ENCODE data around the gene CCDC197. TPM values are rescaled to one million over a fixed set of nuclear protein-coding genes. Genes with fewer than 3 reads are reported as not detected.

CCDC197 gene
- total RNA-seq, 1 donor from 2014 or later, result not detected

- intact Hi-C loops (cut with DNase I), result loop anchor here (5.0 kb wide), 1 partner anchor 93 kb away; no protein-coding TSS in a partner anchor
- Histone ChIP-seq H3K27me3 (no peaks in the 10 kb centered on the region), H3K27ac (no peak overlapping the region), H3K36me3 (peaks cover 51% of the 10 kb centered on the region), H3K4me3 (no peak overlapping the region), H3K4me1 (peaks cover 13% of the 10 kb centered on the region), H3K9me3 (no peaks in the 10 kb centered on the region)
- TF ChIP-seq, protein P1, sequence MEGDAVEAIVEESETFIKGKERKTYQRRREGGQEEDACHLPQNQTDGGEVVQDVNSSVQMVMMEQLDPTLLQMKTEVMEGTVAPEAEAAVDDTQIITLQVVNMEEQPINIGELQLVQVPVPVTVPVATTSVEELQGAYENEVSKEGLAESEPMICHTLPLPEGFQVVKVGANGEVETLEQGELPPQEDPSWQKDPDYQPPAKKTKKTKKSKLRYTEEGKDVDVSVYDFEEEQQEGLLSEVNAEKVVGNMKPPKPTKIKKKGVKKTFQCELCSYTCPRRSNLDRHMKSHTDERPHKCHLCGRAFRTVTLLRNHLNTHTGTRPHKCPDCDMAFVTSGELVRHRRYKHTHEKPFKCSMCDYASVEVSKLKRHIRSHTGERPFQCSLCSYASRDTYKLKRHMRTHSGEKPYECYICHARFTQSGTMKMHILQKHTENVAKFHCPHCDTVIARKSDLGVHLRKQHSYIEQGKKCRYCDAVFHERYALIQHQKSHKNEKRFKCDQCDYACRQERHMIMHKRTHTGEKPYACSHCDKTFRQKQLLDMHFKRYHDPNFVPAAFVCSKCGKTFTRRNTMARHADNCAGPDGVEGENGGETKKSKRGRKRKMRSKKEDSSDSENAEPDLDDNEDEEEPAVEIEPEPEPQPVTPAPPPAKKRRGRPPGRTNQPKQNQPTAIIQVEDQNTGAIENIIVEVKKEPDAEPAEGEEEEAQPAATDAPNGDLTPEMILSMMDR (IDR thresholded peaks at IDR 0.05), result no peak
- ATAC-seq (no peak), DNase-seq (peak; percentile 62)
These were observed 47.5 kb downstream of the CCDC197 start for GRCh38 chr14:94044476-94045091.

- H3K9me3 ChIP-seq, result no peaks in the 10 kb centered on the region
- intact Hi-C loops (cut with DNase I), result no loop called here
- H3K4me1 ChIP-seq, result peaks cover 13% of the 10 kb centered on the region
- H3K27me3 ChIP-seq, result no peaks in the 10 kb centered on the region
- H3K36me3 ChIP-seq, result peaks cover 56% of the 10 kb centered on the region
- ATAC-seq (no peak), DNase-seq (peak; percentile 46)
- TF ChIP-seq, protein P1 (IDR thresholded peaks at IDR 0.05), result no peak
- H3K4me3 ChIP-seq, result no peak overlapping the region
- no peak overlapping the region for H3K27ac ChIP-seq
These were observed 48.0 kb downstream of the CCDC197 start for GRCh38 chr14:94045101-94045500.

GRCh38 chr14:94045563-94046345, 48.7 kb downstream of the CCDC197 start:
- intact Hi-C loops (cut with DNase I), result no loop called here
- H3K36me3 ChIP-seq, result peaks cover 63% of the 10 kb centered on the region
- TF ChIP-seq, protein P1 (IDR thresholded peaks at IDR 0.05), result no peak

DNA sequence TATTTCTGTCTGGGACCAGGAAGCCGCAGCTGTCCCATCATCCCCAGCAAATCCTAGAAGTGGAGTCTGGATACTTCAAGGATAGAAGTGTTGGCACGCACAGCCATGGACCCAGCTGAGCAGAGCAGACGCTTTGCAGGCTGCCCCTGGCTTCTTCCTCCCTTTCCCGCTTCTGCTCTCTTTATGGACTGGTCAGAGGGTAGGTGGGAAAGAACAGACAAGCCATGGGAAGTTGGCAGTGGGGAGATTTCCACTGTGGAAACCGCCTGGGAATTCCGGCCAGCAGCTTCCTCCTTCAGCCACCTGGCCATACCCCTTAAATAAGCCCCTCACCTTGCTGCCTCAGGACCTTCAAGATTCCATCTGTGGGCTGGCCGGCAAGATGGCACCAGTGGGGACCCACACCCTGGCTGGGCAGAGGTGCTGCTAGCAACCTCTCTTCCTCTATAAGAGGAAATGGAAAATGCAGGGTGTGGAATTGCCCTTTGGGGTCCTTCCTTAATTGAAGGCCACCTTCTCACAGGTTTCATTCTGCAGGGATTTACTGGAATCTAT, 49.7 kb downstream of the CCDC197 start:
- no peak overlapping the region for H3K4me3 ChIP-seq
- H3K27ac ChIP-seq, result no peak overlapping the region
- no peaks in the 10 kb centered on the region for H3K27me3 ChIP-seq
- peaks cover 10% of the 10 kb centered on the region for H3K4me1 ChIP-seq
- H3K36me3 ChIP-seq, result peaks cover 73% of the 10 kb centered on the region
- TF ChIP-seq, protein P1 (IDR thresholded peaks at IDR 0.05), result no peak
- DNase-seq (no peak), ATAC-seq (no peak)
- intact Hi-C loops (cut with DNase I), result no loop called here
- H3K9me3 ChIP-seq, result no peaks in the 10 kb centered on the region

More at GRCh38 chr14:94045563-94046345, 48.7 kb downstream of the CCDC197 start:
- no peaks in the 10 kb centered on the region for H3K27me3 ChIP-seq
- no peak overlapping the region for H3K4me3 ChIP-seq
- no peaks in the 10 kb centered on the region for H3K9me3 ChIP-seq
- H3K4me1 ChIP-seq, result peaks cover 13% of the 10 kb centered on the region
- peak; percentile 59 for DNase-seq
- ATAC-seq, result no peak
- H3K27ac ChIP-seq, result no peak overlapping the region

DNA sequence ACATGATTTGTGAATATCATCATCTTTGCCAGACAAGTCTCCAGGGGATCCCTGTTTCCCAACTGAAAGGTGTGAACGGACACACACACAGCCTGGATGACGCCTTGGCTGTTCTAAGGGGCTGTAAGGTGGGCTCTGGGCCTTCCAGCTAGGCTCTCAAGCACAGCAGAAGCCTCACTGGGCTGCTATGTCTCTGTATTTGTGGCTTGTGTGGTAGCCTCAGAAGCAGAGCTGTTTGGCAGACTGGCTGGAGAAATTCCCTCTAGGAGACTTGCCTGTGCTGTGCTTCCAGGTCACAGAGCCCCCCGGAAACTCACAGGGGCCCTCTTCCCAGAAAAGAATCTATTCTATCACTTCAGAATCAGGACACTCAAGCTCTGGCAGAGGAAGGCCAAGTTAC, 50.5 kb downstream of the CCDC197 start:
- intact Hi-C loops (cut with DNase I), result no loop called here
- H3K27me3 ChIP-seq, result no peaks in the 10 kb centered on the region
- ATAC-seq (no peak), DNase-seq (no peak)
- no peaks in the 10 kb centered on the region for H3K9me3 ChIP-seq
- H3K4me3 ChIP-seq, result no peak overlapping the region
- peaks cover 2% of the 10 kb centered on the region for H3K4me1 ChIP-seq
- TF ChIP-seq, protein P1 (IDR thresholded peaks at IDR 0.05), result no peak
- peaks cover 81% of the 10 kb centered on the region for H3K36me3 ChIP-seq
- no peak overlapping the region for H3K27ac ChIP-seq

Data from upper lobe of right lung (tissue), 1 donor.